GM21619 (cell line): ENCODE measurements around the gene IL21.

Source experiments
- ATAC-seq: cut with Tn5 transposase; IDR thresholded peaks from one replicate; pipeline ENCODE4 v1.9.1; 2021; ENCODE audit not compliant: unreplicated experiment

Gene IL21

GRCh38 chr4:122635205-122635604 lies 14.3 kb upstream of the IL21 start:
- peak; percentile 44 for ATAC-seq

GRCh38 chr4:122633211-122633610 lies 12.3 kb upstream of the IL21 start:
- no peak for ATAC-seq

GRCh38 chr4:122632396-122633143 lies 11.7 kb upstream of the IL21 start:
- ATAC-seq = peak; percentile 84

GRCh38 chr4:122625156-122625555 lies 4.3 kb upstream of the IL21 start:
- no peak for ATAC-seq

GRCh38 chr4:122624205-122624604 lies 3.3 kb upstream of the IL21 start:
- ATAC-seq = no peak

- no peak for ATAC-seq
Observed at GRCh38 chr4:122623637-122624166, 2.8 kb upstream of the IL21 start.

- ATAC-seq = no peak
Observed at GRCh38 chr4:122622400-122622799, 1.5 kb upstream of the IL21 start.

- ATAC-seq = no peak
Observed at GRCh38 chr4:122619611-122620010, 1.3 kb downstream of the IL21 start.

GRCh38 chr4:122617597-122618593 lies 3.0 kb downstream of the IL21 start:
- ATAC-seq = no peak

GRCh38 chr4:122616915-122617596 lies 3.8 kb downstream of the IL21 start:
- no peak for ATAC-seq

- ATAC-seq = no peak
Observed at GRCh38 chr4:122614621-122615020, 6.2 kb downstream of the IL21 start.

- no peak for ATAC-seq
Observed at GRCh38 chr4:122612540-122612939, 8.3 kb downstream of the IL21 start.

GRCh38 chr4:122606364-122607043 lies 14.4 kb downstream of the IL21 start:
- ATAC-seq = no peak

GRCh38 chr4:122604146-122604545 lies 16.7 kb downstream of the IL21 start:
- no peak for ATAC-seq

GRCh38 chr4:122603156-122603574 lies 17.7 kb downstream of the IL21 start:
- no peak for ATAC-seq

- peak; percentile 66 for ATAC-seq
Observed at GRCh38 chr4:122602277-122603142, 18.4 kb downstream of the IL21 start.

- ATAC-seq = no peak
Observed at GRCh38 chr4:122591196-122591595, 29.7 kb downstream of the IL21 start.

- ATAC-seq = no peak
Observed at GRCh38 chr4:122588453-122589238, 32.2 kb downstream of the IL21 start.

GRCh38 chr4:122584519-122584918 lies 36.3 kb downstream of the IL21 start:
- ATAC-seq = peak; percentile 79
